Measurements from ENCODE around the gene SOX6.
"Not testable (repeated sequence)": the region's sequence is repeated elsewhere in the genome, so short reads cannot be mapped to it uniquely, and the experiment has no call there.

- TF ChIP-seq POLR2A, CTCF (IDR thresholded peaks at IDR 0.05): not testable (repeated sequence)
Measured at GRCh38 chr11:16029151-16029550, 327.2 kb downstream of the SOX6 start.
